AG08395 (cell line): Measurements from ENCODE around the gene MYRIP.
"Not testable (repeated sequence)": the region's sequence is repeated elsewhere in the genome, so short reads cannot be mapped to it uniquely, and the experiment has no call there.

Experiments
- DNase-seq: peaks from one replicate; pipeline ENCODE4 v3.0.0; 2012; ENCODE audit warnings: mixed read lengths, low spot score

The MYRIP gene

GRCh38 chr3:39806820-39807219, 2.6 kb upstream of the MYRIP start:
- DNase-seq = no peak

DNA sequence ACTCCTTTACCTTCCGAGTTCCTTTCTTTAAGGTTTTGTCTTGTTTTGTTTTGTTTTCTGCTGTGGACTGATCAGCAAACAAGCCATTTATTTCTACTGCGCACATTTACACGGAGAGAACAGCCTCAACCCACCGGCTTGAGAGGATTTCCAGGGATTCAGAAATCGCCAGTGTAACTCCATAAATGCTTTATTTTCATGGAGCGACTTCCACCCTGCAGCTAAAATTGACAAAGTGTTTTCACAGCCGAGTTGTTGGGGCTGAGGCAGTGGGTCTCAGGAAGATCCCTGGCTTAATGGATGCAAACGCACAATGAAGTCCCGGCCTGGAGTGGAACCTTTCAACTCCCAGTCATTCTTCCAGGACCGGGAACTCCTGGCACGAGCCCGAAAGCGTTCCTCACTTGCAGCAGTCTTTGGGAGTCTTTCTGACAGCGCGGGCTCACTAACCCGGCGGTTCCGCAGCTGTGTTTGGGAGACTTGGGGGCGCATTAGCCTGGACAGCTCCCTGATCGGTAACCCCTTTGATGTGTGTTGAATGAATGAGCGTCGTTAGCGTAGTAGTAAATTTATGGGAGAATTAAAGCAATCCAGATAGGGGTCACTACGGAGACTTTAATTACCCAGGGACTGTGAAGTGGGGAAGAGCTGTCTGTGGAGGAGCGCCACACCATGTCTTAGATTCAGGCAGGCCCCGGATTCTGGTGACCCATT, 785 bp upstream of the MYRIP start:
- no peak for DNase-seq

DNA sequence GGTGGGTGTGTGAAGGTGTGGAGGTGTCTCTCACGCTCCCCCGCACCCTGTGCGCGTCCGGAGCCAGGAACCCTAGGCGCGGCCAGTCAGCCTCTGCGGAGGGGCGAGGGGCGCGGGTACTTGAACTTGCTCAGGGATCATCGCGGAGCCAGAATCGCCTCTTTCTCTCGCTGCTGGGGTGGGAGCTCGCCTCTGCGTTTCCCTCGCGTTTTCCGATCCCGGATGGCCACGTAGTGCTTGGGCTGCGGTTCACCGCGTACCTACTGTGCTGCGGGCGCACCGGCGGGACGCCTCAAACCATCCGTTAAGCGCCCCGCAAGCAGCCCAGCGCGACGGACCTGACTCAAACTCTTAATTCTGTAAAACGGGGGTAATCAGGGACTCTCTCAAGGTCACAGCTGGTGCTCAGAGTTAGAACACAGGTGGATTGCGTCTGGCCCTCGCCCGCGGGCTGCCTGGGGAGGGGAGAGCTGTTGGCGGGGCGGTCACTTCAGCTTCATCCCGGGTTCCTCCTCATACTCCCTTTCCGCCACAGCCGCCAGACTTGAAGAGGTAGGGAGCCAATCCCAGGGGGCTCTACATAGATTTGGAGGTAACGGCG, 686 bp downstream of the MYRIP start:
- DNase-seq = no peak

DNA sequence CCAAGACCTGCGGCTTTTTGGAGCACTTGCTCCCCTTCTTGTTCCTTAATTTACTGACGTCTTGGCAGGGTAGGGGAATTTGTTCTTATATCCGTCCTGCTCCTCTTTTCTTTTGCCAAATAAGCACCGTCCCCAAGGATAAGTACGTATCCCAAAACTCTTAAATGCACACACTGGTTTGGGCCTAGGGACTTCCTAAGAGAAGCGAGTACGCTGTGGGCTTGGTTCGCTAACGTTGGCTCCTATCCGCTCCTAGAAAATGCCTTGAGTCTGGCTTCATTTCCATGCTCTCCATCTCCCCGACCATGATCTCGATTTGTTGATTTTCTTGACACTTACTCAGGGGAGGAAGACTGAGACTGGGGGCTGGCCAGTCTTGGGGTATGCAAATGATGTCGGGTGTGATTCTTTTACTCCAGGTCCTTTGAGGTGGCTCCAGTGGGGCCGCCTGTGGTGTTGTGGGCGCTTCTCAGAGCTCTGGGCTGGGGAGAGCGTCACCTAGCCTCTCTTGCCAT, 1.3 kb downstream of the MYRIP start:
- DNase-seq = no peak

DNA sequence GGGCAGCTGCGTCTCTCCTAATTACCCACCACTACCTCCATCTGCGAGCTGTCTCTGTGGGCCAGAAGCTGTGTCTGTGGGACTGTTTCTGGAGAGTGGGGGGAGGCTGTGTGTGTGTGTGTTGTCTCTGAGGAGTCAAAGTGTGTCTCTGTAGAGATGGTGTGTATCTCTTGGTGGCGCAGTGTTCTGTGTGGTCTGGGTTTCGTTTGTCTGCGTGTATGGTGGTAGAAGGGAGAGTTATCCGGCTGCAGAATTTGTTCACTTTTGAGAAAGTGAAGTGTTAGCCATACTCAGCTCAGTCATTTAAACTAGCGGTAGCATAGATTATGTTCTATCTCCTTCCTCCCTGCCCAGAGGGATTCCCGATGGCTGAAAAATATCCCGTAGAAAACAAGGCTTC, 2.2 kb downstream of the MYRIP start:
- DNase-seq = no peak

DNA sequence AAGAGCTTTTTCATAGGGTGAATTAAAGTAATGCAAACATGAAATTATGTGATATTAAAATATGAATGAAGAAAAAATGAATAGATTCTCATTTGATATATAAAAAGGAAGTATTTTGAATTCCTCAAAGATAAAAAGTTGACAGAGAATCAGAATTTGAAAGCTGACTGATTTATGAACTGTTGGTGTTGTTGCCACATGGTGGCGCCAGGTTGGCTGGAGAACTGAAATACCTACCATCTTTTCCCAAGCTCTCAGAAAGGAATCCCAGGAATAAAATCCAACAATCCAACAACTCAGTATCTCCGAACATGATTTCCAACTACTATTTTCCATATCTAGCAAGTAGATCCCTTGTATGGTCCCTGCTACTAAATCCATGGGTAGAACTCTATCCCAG, 3.1 kb downstream of the MYRIP start:
- no peak for DNase-seq

DNA sequence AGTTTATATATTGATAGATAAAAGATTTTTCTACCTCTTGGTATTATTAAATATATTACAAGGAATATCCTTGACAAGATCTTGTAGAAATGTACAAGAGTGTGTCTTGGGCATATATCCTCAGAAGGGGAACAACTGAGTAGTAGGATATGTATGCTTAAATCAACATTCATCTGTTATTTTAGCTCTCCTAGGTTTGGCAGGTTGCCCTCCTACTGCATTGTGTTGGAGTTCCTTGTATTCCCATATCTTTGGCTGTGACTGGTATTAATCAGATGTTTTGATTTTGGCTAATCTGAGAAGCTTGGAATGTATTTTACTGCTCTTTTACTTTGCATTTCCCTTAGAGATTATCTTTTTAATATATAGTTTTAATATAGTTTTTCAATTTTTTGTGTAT, 4.6 kb downstream of the MYRIP start:
- DNase-seq = no peak

- DNase-seq = no peak
Measured at GRCh38 chr3:39819899-39820298, 10.5 kb downstream of the MYRIP start.

DNA sequence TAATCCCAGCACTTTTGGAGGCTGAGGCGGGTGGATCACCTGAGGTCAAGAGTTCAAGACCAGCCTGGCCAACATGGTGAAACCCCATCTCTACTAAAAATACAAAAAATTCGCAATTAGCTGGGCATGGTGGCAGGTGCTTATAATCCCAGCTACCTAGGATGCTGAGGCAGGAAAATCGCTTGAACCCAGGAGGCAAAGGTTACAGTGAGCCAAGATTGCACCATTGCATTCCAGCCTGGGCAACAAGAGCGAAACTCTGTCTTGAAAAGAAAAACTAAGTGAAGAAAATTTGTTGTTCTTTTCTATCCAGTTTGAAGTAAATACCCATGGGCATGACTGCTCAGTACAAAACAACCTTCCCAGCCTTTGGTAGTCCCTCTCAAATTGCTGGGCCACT, 24.4 kb downstream of the MYRIP start:
- DNase-seq = not testable (repeated sequence)

GRCh38 chr3:39839484-39839883, 30.1 kb downstream of the MYRIP start:
- DNase-seq = no peak

DNA sequence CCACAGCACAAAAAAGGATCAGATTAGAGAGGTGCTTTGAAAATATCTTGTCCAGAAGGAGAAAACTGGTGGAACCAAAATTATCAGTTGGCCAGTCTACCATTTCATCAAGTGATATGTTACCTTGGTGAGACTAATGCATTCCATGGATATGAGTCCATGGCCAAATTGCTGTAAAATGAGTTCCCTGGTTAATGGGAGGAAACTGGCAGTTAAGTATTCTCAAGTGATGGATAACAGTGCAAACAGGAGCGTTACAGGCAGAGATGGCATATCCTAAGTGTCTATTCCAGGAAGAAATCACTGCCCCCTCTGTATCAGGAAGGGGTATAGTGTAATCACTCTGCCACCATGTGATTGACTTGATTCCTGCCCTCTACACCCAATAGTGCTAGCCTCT, 34.0 kb downstream of the MYRIP start:
- DNase-seq = no peak

DNA sequence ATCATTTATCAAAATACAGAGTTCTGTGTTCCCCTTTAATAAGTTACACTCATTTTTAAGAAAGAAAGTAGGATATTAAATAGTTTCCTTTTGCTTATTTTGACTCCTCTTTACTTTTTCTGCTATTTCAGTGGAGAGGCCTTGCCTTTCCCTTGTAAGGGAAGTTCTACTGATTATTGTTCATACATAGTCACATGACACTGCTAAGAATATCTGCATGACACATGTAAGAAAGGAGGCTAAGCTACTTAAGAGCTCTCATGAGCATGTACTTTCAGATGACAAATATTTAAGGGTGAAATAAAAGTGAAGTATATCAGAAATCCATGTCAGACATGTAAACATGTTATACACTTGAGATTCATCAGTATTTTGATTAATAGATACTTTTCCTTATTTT, 39.0 kb downstream of the MYRIP start:
- DNase-seq = no peak

DNA sequence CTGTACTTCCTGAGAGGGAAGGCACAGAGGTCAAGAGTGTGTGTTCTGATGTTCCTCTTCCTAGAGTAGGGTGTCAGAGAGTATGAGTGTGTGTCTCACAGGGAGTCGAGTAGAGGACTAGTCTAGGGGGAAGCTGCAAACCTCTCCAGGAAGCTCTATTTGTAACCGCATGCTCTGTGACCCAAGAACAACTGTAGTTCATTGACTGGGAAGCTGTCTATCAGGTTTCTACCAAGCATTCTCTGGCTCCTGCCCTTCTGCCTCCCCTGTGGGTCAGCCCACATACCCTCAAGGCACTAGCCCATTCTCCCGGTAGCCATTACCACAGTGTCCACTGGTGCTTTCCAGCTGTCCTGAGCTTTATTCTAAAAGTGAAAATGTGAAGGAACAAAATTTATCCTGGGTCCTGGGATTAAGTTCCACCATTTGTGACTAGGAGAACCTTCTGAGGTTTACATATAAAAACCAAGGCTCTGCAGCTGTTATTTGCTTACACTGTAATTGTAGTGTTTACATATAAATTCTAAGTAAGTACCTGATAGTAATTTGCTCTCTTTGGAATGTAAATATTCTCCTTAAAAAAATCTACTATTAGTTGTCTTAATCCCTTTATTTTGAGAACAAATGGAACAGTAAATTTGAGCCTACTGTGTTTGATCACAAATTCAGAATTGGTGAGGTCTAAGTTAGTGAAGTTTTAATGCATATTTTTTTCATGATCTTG, 40.7 kb downstream of the MYRIP start:
- DNase-seq = no peak

DNA sequence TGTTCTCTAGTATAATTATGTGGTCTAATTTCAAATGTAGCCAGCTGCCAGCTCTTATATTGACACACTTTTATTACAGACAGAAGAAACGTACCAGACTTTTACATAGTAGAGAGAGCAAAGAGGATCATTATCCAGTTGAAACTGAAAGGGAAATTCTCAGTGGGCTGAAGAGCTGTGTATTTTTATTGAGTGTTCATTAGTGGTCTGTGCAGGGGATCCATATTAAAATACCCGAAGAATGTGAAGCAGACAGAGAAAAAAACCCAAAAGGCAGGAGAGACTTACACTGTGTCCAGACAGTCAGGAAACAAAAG, 41.3 kb downstream of the MYRIP start:
- DNase-seq = no peak

- no peak for DNase-seq
Measured at GRCh38 chr3:39855517-39855916, 46.1 kb downstream of the MYRIP start.

GRCh38 chr3:39869890-39870289, 60.5 kb downstream of the MYRIP start:
- no peak for DNase-seq

GRCh38 chr3:39870706-39871105, 61.3 kb downstream of the MYRIP start:
- no peak for DNase-seq

DNA sequence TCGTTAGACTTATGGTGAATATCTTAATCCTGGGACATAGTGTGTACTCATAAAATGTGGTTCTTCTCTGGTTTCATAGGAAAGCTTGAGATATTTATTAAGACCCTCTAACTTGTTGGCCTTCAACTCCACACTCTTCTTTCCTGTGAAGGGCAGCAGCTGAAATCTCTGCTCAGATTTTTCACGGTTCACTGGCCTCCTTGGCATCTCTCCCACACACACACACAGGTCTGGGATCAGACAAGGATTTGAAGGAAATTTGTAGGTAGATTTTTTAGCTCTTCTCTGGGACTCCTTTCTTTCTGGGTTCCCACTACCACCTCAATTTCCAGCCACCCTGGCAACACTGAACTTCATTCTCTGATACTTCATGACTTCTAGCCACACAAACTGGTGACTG, 70.2 kb downstream of the MYRIP start:
- DNase-seq = no peak

- no peak for DNase-seq
Measured at GRCh38 chr3:39882111-39882510, 72.7 kb downstream of the MYRIP start.

DNA sequence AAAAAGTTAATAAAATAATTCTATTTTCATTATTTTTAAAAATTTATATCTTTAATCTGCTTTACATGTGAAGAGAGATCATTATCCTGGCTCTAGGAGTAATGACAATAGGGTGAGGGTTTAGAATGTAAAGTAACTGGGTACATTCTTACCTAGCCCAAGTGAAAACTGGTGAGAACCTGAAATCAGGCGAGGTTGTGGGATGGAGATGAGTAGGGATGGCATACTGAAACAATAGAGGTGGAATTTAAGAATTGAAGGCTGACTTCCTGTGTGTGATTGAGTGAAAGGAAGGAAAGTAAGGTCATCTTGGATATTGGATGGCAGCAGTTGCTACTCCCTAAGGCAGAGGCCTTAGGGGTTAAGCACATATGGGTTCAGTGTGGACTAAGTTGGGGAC, 82.7 kb downstream of the MYRIP start:
- DNase-seq = no peak

DNA sequence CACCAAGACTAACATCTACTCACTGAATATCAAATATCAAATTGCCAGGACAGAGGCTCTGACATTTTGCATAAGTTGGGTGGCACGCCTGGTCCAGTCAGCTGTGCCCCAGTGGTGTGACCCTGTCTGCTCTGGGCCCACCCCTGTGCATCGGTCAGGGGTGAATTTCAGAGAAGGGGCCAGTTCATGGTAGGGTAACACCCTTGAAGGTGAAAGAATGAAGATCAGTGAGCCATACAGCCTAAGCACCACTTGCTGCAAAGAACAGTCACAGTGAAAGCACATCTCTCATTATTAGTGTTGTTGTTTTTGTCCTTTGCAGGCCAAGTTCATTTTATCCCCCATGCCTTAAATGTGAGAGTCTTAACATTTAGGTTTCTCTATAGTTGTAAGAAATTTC, 86.8 kb downstream of the MYRIP start:
- no peak for DNase-seq

- DNase-seq = no peak
Measured at GRCh38 chr3:39900462-39901002, 91.1 kb downstream of the MYRIP start.

DNA sequence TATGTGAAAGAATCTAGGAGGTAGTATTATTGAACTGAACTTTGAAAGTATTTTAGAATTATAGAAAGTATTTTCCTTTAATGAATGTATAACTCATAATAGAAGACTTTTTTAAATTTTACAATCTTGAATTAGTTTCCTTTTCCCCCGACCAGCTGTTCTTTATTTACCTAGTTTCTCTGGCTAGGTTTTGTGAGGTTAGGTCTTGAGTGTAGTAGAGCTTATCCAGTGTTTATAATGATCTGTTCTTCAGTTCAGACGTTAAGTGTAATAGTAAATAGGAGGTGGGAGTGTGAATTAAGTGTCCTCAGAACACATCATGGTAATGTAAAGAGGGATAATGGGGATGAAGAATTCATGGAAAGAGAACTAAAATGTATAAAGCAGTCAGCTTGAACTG, 93.8 kb downstream of the MYRIP start:
- DNase-seq = no peak
